Measurements from ENCODE around the gene USP35. TPM values are rescaled to one million over a fixed set of nuclear protein-coding genes. Genes with fewer than 3 reads are reported as not detected.
A peak's percentile ranks its signal among the peaks of the same experiment; 100 is the strongest.

USP35 gene
- total and polyA plus RNA-seq, 2 experiments from 2014 or later, result 2.9 to 7.3 TPM

DNA sequence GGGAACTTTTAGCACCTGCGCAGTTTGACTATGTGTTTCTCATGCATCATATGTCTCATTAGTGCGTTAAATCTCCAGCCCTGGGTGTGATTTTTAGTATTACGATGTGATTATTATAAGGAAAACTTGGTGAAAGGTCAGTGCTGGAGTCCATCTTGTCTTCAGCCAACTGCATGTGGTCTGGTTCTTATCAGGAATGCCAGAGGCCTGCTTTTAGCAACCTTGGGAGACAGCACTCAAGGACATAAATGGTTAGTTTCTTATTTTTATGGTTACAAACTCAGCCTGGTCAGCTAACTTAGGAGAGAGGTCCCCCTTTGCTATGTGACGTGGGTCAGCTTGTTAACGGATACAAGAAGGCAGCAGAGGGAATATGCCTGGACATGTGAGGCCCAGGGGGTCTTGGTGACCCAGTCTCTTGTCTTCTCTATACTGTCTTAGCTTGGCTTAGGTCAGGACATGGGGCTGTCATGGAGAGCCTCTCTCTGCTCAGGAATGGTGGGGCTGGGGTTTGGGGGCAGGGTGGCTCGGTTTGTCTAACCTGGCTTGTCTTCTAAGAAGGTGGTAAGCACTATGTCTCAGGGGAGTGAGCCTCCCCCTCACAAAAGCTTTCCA, 21.8 kb upstream of the USP35 start:
- Histone ChIP-seq H3K36me3 (replicated peaks; ENCODE audit: insufficient read depth, low read depth) (no peaks in the 10 kb centered on the region), H4K20me1 (ENCODE audit: insufficient read depth, poor library complexity, severe bottlenecking) (no peaks in the 10 kb centered on the region), H2AFZ (no peak overlapping the region), H3K4me3 (no peak overlapping the region), H3K4me2 (no peak overlapping the region), H3K9me2 (replicated peaks; ENCODE audit: insufficient read depth) (no peaks in the 10 kb centered on the region), H3K79me2 (no peaks in the 10 kb centered on the region), H3K27me3 (no peaks in the 10 kb centered on the region), H3K27ac (peak overlapping the region; percentile 47), H3K4me1 (ENCODE audit: insufficient read depth) (peaks cover 17% of the 10 kb centered on the region), H3K9me3 (ENCODE audit: low read depth) (no peaks in the 10 kb centered on the region)
- 78% methylated on average over 6 of the region's 6 CpGs for WGBS (ENCODE audit: low lambda C conversion rate, missing lambda C conversion rate)
- no peak for DNase-seq (ENCODE audit: low spot score)
- TF ChIP-seq EZH2phosphoT487 (IDR thresholded peaks at IDR 0.05; ENCODE audit: low read depth, severe bottlenecking, unreplicated experiment) (no peak), EZH2 (IDR thresholded peaks at IDR 0.05; ENCODE audit: borderline replicate concordance) (no peak)
- TF ChIP-seq, protein P1, sequence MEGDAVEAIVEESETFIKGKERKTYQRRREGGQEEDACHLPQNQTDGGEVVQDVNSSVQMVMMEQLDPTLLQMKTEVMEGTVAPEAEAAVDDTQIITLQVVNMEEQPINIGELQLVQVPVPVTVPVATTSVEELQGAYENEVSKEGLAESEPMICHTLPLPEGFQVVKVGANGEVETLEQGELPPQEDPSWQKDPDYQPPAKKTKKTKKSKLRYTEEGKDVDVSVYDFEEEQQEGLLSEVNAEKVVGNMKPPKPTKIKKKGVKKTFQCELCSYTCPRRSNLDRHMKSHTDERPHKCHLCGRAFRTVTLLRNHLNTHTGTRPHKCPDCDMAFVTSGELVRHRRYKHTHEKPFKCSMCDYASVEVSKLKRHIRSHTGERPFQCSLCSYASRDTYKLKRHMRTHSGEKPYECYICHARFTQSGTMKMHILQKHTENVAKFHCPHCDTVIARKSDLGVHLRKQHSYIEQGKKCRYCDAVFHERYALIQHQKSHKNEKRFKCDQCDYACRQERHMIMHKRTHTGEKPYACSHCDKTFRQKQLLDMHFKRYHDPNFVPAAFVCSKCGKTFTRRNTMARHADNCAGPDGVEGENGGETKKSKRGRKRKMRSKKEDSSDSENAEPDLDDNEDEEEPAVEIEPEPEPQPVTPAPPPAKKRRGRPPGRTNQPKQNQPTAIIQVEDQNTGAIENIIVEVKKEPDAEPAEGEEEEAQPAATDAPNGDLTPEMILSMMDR (IDR thresholded peaks at IDR 0.05; ENCODE audit: poor library complexity), result no peak

DNA sequence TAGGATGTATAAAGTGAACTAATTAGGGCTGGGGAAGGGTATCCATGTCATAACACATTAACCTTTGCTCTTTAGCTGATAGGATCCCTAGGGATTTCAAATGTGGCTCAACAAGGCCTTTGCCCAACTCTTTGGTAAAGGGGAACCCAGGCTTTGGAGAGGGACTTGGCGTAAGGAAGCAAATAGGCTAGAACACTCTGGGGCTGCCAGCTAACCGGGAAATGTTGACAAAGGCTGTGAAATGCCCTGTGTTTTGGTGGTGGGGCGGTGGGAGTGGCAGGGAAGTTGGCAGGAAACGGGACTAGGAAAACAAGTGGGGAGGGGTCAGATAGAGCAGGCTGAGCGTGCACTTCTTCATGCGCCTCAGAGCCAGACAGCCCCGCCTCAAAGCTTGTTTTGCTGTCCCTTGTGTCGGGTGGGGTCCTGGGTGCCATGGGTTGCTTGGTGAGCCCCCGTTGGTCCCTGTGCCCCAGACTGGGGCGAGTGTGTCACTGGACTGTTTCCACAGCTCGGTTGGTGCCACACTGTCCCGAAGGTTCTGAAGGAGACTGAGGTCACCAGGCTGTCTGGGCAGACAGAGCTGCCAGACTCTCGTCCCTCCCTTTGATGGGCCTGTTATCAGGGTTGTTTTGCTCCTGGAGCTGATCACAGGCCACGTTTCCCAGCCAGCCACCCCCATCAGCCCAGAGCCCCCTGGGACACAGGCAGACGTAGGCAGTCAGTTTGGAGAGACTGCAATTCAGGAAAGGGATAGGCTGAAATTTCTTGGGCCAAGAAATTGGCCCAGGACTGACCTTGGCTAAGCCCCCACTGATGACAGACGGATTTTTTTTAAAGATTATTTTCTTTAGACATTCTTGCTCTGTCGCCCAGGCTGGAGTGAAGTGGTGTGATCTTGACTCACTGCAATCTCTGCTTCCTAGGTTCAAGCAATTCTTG, 19.9 kb upstream of the USP35 start:
- 64% methylated on average over 17 of the region's 17 CpGs for WGBS (ENCODE audit: low lambda C conversion rate, missing lambda C conversion rate)
- peak overlapping the region; percentile 67 for H3K27ac ChIP-seq

DNA sequence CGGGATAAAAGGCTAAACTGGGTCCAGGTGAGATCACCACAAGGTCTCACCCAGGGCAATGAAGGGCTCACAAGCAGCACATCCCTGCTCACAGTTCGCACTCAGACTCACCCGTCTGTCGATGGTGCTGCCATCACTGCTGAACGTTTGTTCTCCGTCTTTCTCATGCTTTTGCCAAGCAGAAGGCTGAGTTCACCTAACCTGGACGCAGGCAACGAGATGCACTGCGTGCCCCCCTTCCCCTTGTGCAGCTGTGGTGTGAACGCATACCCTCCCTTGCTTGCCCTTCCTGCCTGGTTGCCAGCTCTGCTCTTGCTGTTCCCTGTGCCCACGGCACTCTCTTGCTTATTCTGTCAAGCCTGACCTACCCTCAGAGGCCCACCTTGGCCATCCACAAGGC, 18.3 kb upstream of the USP35 start:
- no peak overlapping the region for H3K4me2 ChIP-seq
- no peaks in the 10 kb centered on the region for H3K27me3 ChIP-seq
- H3K27ac ChIP-seq, result no peak overlapping the region
- no peaks in the 10 kb centered on the region for H3K9me2 ChIP-seq (replicated peaks; ENCODE audit: insufficient read depth)
- no peak overlapping the region for H2AFZ ChIP-seq
- H3K9me3 ChIP-seq (ENCODE audit: low read depth), result no peaks in the 10 kb centered on the region
- no peak overlapping the region for H3K4me3 ChIP-seq
- 96% methylated on average over 11 of the region's 11 CpGs for WGBS (ENCODE audit: low lambda C conversion rate, missing lambda C conversion rate)
- peaks cover 17% of the 10 kb centered on the region for H3K4me1 ChIP-seq (ENCODE audit: insufficient read depth)
- H3K79me2 ChIP-seq, result no peaks in the 10 kb centered on the region
- DNase-seq (ENCODE audit: low spot score), result no peak
- TF ChIP-seq, protein P1 (IDR thresholded peaks at IDR 0.05; ENCODE audit: poor library complexity), result no peak
- TF ChIP-seq EZH2 (IDR thresholded peaks at IDR 0.05; ENCODE audit: borderline replicate concordance) (no peak), EZH2phosphoT487 (IDR thresholded peaks at IDR 0.05; ENCODE audit: low read depth, severe bottlenecking, unreplicated experiment) (no peak)
- no peaks in the 10 kb centered on the region for H3K36me3 ChIP-seq (replicated peaks; ENCODE audit: insufficient read depth, low read depth)
- H4K20me1 ChIP-seq (ENCODE audit: insufficient read depth, poor library complexity, severe bottlenecking), result no peaks in the 10 kb centered on the region

More for the DNA sequence above, 19.9 kb upstream of the USP35 start:
- TF ChIP-seq EZH2phosphoT487 (IDR thresholded peaks at IDR 0.05; ENCODE audit: low read depth, severe bottlenecking, unreplicated experiment), result no peak
- H3K4me1 ChIP-seq (ENCODE audit: insufficient read depth), result peaks cover 17% of the 10 kb centered on the region
- peak; percentile 33 for DNase-seq (ENCODE audit: low spot score)
- no peak overlapping the region for H3K4me3 ChIP-seq
- no peaks in the 10 kb centered on the region for H4K20me1 ChIP-seq (ENCODE audit: insufficient read depth, poor library complexity, severe bottlenecking)
- no peaks in the 10 kb centered on the region for H3K9me2 ChIP-seq (replicated peaks; ENCODE audit: insufficient read depth)
- no peak overlapping the region for H3K4me2 ChIP-seq
- H3K79me2 ChIP-seq, result no peaks in the 10 kb centered on the region
- H3K9me3 ChIP-seq (ENCODE audit: low read depth), result no peaks in the 10 kb centered on the region
- H2AFZ ChIP-seq, result no peak overlapping the region
- no peaks in the 10 kb centered on the region for H3K27me3 ChIP-seq
- no peaks in the 10 kb centered on the region for H3K36me3 ChIP-seq (replicated peaks; ENCODE audit: insufficient read depth, low read depth)

All from hepatocyte (in vitro differentiated cells).